H1 (cell line): ENCODE measurements around the gene TRIAP1. TPM values are rescaled to one million over a fixed set of nuclear protein-coding genes. Genes with fewer than 3 reads are reported as not detected.

Experiments
- CTCF ChIA-PET: fragments of 300-600 bp; sonication (Branson Sonifier 250); formaldehyde crosslinking; loops from one replicate; lab custom pipeline; 2021; ENCODE audit not compliant: partially characterized antibody; lab: Charles Lee
- POLR2A ChIA-PET: fragments of 300-600 bp; sonication (Branson Sonifier 250); formaldehyde crosslinking; loops from one replicate; lab custom pipeline; 2021; ENCODE audit warnings: inconsistent platforms; ENCODE audit not compliant: partially characterized antibody; lab: Charles Lee
- DNase-seq, 2 experiments: peaks; one replicate each; pipeline versions ENCODE4 v3.0.0 to v3.0.0-alpha.2; 2010 to 2022; ENCODE audit warnings: low spot score in 2 of 2, low read depth in 1 of 2, mixed read lengths in 1 of 2
- FAIRE-seq: peaks from 2 replicates; lab custom pipeline; 2011; peaks lifted over from hg19 to GRCh38; lab: Jason Lieb, UNC
- H2AFZ ChIP-seq: 2 replicates; pipeline ENCODE4 v1.8.1; 2012; ENCODE audit warnings: low read length, inconsistent platforms
- H2AK5ac ChIP-seq: 2 replicates; pipeline ENCODE4 v1.6.1; 2013; ENCODE audit warnings: low read depth, low read length
- H2BK120ac ChIP-seq: replicated peaks from 2 replicates; pipeline ENCODE3; 2013; ENCODE audit warnings: low read depth, low read length, inconsistent platforms
- H2BK12ac ChIP-seq: 2 replicates; pipeline ENCODE4 v1.6.1; 2013; ENCODE audit warnings: low read depth, low read length
- H2BK15ac ChIP-seq: 2 replicates; pipeline ENCODE4 v1.6.1; 2013; ENCODE audit warnings: low read length
- H2BK20ac ChIP-seq: 2 replicates; pipeline ENCODE4 v1.6.1; 2013; ENCODE audit warnings: low read length
- H2BK5ac ChIP-seq: 2 replicates; pipeline ENCODE4 v1.6.1; 2013; ENCODE audit warnings: low read depth, low read length
- H3K14ac ChIP-seq: 2 replicates; pipeline ENCODE4 v1.6.1; 2013; ENCODE audit warnings: inconsistent platforms; ENCODE audit not compliant: insufficient read length
- H3K18ac ChIP-seq: 2 replicates; pipeline ENCODE4 v1.6.1; 2013; ENCODE audit warnings: low read length; ENCODE audit errors: extremely low read depth
- H3K23ac ChIP-seq: 2 replicates; pipeline ENCODE4 v1.6.1; 2013; ENCODE audit warnings: inconsistent platforms; ENCODE audit not compliant: insufficient read length
- H3K23me2 ChIP-seq: 2 replicates; pipeline ENCODE4 v1.6.1; 2013; ENCODE audit warnings: low read depth, low read length
- H3K27ac ChIP-seq: 2 replicates; pipeline ENCODE4 v1.6.1; 2011; ENCODE audit warnings: low read depth, low read length, inconsistent platforms
- H3K27me3 ChIP-seq, 4 experiments: replicated peaks in 1 of 4; 1 replicate in 1 of 4; 2 replicates in 3 of 4; pipeline versions ENCODE4 v1.6.1 to v1.8.1; 2011 to 2013; ENCODE audit warnings: low read length in 3 of 4, mild to moderate bottlenecking in 3 of 4, inconsistent platforms in 2 of 4, mixed read lengths in 2 of 4, moderate library complexity in 1 of 4; ENCODE audit not compliant: control insufficient read depth in 3 of 4, insufficient read depth in 3 of 4; ENCODE audit errors: extremely low read depth in 1 of 4
- H3K36me3 ChIP-seq, 4 experiments: 2 replicates each; pipeline versions ENCODE4 v1.6.1 to v1.8.1; 2011 to 2013; ENCODE audit warnings: mild to moderate bottlenecking in 4 of 4, low read length in 3 of 4, moderate library complexity in 2 of 4, control low read depth in 1 of 4, inconsistent platforms in 1 of 4; ENCODE audit not compliant: insufficient read depth in 4 of 4, control insufficient read depth in 2 of 4
- H3K4ac ChIP-seq: replicated peaks from 2 replicates; pipeline ENCODE3; 2013; ENCODE audit warnings: low read length, low read depth, mixed read lengths, inconsistent platforms; ENCODE audit not compliant: insufficient read length
- H3K4me1 ChIP-seq, 4 experiments: replicated peaks in 1 of 4; 1 replicate in 1 of 4; 2 replicates in 3 of 4; pipeline versions ENCODE4 v1.6.1 to v1.8.1; 2011 to 2013; ENCODE audit warnings: low read length in 3 of 4, inconsistent platforms in 2 of 4, mixed read lengths in 1 of 4; ENCODE audit not compliant: insufficient read depth in 4 of 4, control insufficient read depth in 3 of 4
- H3K4me2 ChIP-seq, 2 experiments: 2 replicates each; pipeline versions ENCODE4 v1.6.1 to v1.8.1; 2011 to 2013; ENCODE audit warnings: low read depth in 2 of 2, low read length in 2 of 2, control low read depth in 1 of 2, inconsistent platforms in 1 of 2, mild to moderate bottlenecking in 1 of 2; ENCODE audit not compliant: insufficient read depth in 1 of 2
- H3K4me3 ChIP-seq, 4 experiments: fragments of 200-600, 300-600 bp in 1 of 4; sonication (generic), shearing (Covaris generic), sonication (Bioruptor Twin) in 1 of 4; 2 replicates each; pipeline versions ENCODE4 v1.5.1 to v1.8.1; 2011 to 2016; ENCODE audit warnings: low read length in 4 of 4, low read depth in 3 of 4, control low read depth in 2 of 4, inconsistent platforms in 2 of 4, mild to moderate bottlenecking in 2 of 4, mixed read lengths in 1 of 4, moderate library complexity in 1 of 4; ENCODE audit not compliant: insufficient read depth in 2 of 4; ENCODE audit errors: extremely low read depth in 1 of 4
- H3K56ac ChIP-seq: replicated peaks from 2 replicates; pipeline ENCODE3; 2013; ENCODE audit warnings: low read depth, mild to moderate bottlenecking, mixed read lengths, low read length, inconsistent platforms; ENCODE audit not compliant: insufficient read length
- H3K79me1 ChIP-seq: 2 replicates; pipeline ENCODE4 v1.6.1; 2013; ENCODE audit warnings: low read depth, low read length, control low read depth
- H3K79me2 ChIP-seq, 2 experiments: 2 replicates each; pipeline versions ENCODE4 v1.6.1 to v1.8.1; 2012 to 2013; ENCODE audit warnings: low read length in 2 of 2, mild to moderate bottlenecking in 2 of 2, inconsistent platforms in 1 of 2; ENCODE audit not compliant: insufficient read depth in 2 of 2, control insufficient read depth in 1 of 2
- H3K9ac ChIP-seq, 4 experiments: replicated peaks in 1 of 4; 1 replicate in 1 of 4; 2 replicates in 3 of 4; pipeline versions ENCODE4 v1.6.1 to v1.8.1; 2011 to 2013; ENCODE audit warnings: low read depth in 3 of 4, low read length in 3 of 4, control low read depth in 2 of 4, mild to moderate bottlenecking in 2 of 4, moderate library complexity in 2 of 4, inconsistent platforms in 1 of 4; ENCODE audit errors: extremely low read depth in 1 of 4
- H3K9me3 ChIP-seq, 2 experiments: 2 replicates each; pipeline versions ENCODE4 v1.6.1 to v1.8.1; 2012 to 2013; ENCODE audit warnings: mild to moderate bottlenecking in 2 of 2, moderate library complexity in 2 of 2, control low read depth in 1 of 2, inconsistent platforms in 1 of 2, low read depth in 1 of 2, low read length in 1 of 2, mixed read lengths in 1 of 2; ENCODE audit not compliant: insufficient read depth in 2 of 2
- H4K20me1 ChIP-seq, 2 experiments: replicated peaks in 1 of 2; 2 replicates each; pipeline versions ENCODE3 to v1.8.1; 2011 to 2013; ENCODE audit warnings: inconsistent platforms in 2 of 2, low read length in 2 of 2, mild to moderate bottlenecking in 1 of 2; ENCODE audit not compliant: insufficient read depth in 2 of 2, control insufficient read depth in 1 of 2
- H4K5ac ChIP-seq: 2 replicates; pipeline ENCODE4 v1.6.1; 2013; ENCODE audit warnings: low read length, low read depth, mixed read lengths, inconsistent platforms; ENCODE audit not compliant: insufficient read length
- H4K8ac ChIP-seq: 2 replicates; pipeline ENCODE4 v1.8.0; 2013; ENCODE audit warnings: mild to moderate bottlenecking, moderate library complexity, low read length, inconsistent platforms; ENCODE audit not compliant: insufficient read depth; ENCODE audit errors: extremely low read depth
- H4K91ac ChIP-seq: replicated peaks from 2 replicates; pipeline ENCODE3; 2013; ENCODE audit warnings: low read length, mixed read lengths, inconsistent platforms; ENCODE audit not compliant: insufficient read length
- ASH2L ChIP-seq: fragments of 200-600, 300-600 bp; sonication (generic); IDR thresholded peaks from one replicate; pipeline ENCODE4 v1.7.1; 2017; ENCODE audit warnings: low read length
- RNF2 ChIP-seq: fragments of 200-900, 300-1000 bp; sonication (generic); IDR thresholded peaks from 2 replicates; pipeline ENCODE4 v1.7.1; 2016; ENCODE audit warnings: borderline replicate concordance, low read depth, mild to moderate bottlenecking, antibody characterized with exemption, low read length; ENCODE audit not compliant: poor library complexity, severe bottlenecking; ENCODE audit errors: missing control alignments
- SP4 ChIP-seq: IDR thresholded peaks from 2 replicates; pipeline ENCODE4 v1.6.1; 2012; ENCODE audit warnings: low read length, inconsistent platforms
- WGBS, 2 experiments: shearing (Covaris generic) in 1 of 2; methylation state at CpG; one replicate each; pipeline versions ENCODE4 v1.1.6 to v1.1.7; 2013 to 2015; ENCODE audit warnings: low lambda C conversion rate in 2 of 2, mixed read lengths in 2 of 2, inconsistent platforms in 1 of 2, low coverage in 1 of 2, missing lambda C conversion rate in 1 of 2; ENCODE audit not compliant: insufficient replicate concordance in 2 of 2, insufficient coverage in 1 of 2, insufficient read length in 1 of 2; ENCODE audit errors: extremely low coverage in 1 of 2, missing lambda C conversion rate in 1 of 2; 5-methylcytosine and 5-hydroxymethylcytosine counted together
- polyA plus RNA-seq, 7 experiments: library from polyadenylated mRNA; depleted of rRNA in 3 of 7; stranded (reverse) in 5 of 7; unstranded in 2 of 7; fragments of >200 nt in 5 of 7; fragments of 200-250 nt in 2 of 7; gene quantifications; 1 replicate in 5 of 7; 2 replicates in 1 of 7; 4 replicates in 1 of 7; pipeline versions ENCODE4 v1.2.1 to v1.2.3, GENCODE V29; 2011 to 2013; ENCODE audit warnings: missing spikeins in 2 of 7, mixed read lengths in 2 of 7
- total RNA-seq: library from RNA; stranded (reverse); fragmentation: NEBNext Ultra II Directional; extraction: Animal tissue kit (Norgen Biotek cat#: 25700); gene quantifications from 2 replicates; pipeline ENCODE4 v1.2.1, GENCODE V29; 2021

Gene TRIAP1
- total and polyA plus RNA-seq, 2 of the 8 experiments (the other 6 are each of a cell fraction or from before 2014, with no cell fraction given) = 42.0 to 63.4 TPM

GRCh38 chr12:120475643-120476042 lies 29.5 kb upstream of the TRIAP1 start:
- no peak overlapping the region for H2BK15ac ChIP-seq
- H3K23me2 ChIP-seq = no peaks in the 10 kb centered on the region
- H3K36me3 ChIP-seq = no peaks in the 10 kb centered on the region
- no peak overlapping the region for H3K18ac ChIP-seq
- POLR2A ChIA-PET = interaction anchor here (0.8 to 18.7 kb wide), 6 partner anchors 8 to 274 kb away, joined by 3 to 365 read pairs (median 6); partner anchors contain the start of genes DYNLL1, GATC, RNU4-2 and RPLP0
- H3K79me1 ChIP-seq = no peaks in the 10 kb centered on the region
- no peak overlapping the region for H2BK5ac ChIP-seq
- H3K4me2 ChIP-seq = no peak overlapping the region
- no peaks in the 10 kb centered on the region for H3K79me2 ChIP-seq
- H4K20me1 ChIP-seq = peaks cover 0 to 1% of the 10 kb centered on the region in 2 experiments
- no peak overlapping the region for H2BK120ac ChIP-seq
- no peak for FAIRE-seq
- H4K91ac ChIP-seq = no peak overlapping the region
- TF ChIP-seq ASH2L = no peak
- no peak for TF ChIP-seq RNF2
- no peak for TF ChIP-seq SP4
- TF ChIP-seq, all 59 proteins: peak for 0
- Histone ChIP-seq H2AFZ (no peak overlapping the region), H3K27me3 (no peaks in the 10 kb centered on the region), H4K5ac (no peak overlapping the region), H3K4ac (no peak overlapping the region), H3K4me3 (no peak overlapping the region), H3K14ac (no peak overlapping the region), H3K9ac (no peak overlapping the region), H2AK5ac (no peak overlapping the region), H3K27ac (no peak overlapping the region), H3K9me3 (no peaks in the 10 kb centered on the region), H3K56ac (no peak overlapping the region), H4K8ac (no peak overlapping the region), H3K23ac (no peak overlapping the region), H3K4me1 (peaks cover 0 to 5% (median 0%) of the 10 kb centered on the region in 4 experiments; a peak in 1 of 7 replicates), H2BK12ac (no peak overlapping the region), H2BK20ac (no peak overlapping the region)
- no peak for DNase-seq
- CTCF ChIA-PET = interaction anchor here (0.6 to 1.7 kb wide), 8 partner anchors 9 to 247 kb away, joined by 3 to 9 read pairs (median 4); no protein-coding TSS in a partner anchor
- WGBS, 2 experiments = 80% methylated on average over 1 of the region's 1 CpG; no CpG with 5 or more reads in 1 of the 2 experiments
